HepG2 (cell line): ENCODE data around the gene TLE1. TPM values are rescaled to one million over a fixed set of nuclear protein-coding genes. Genes with fewer than 3 reads are reported as not detected.

Source experiments
- AHR ChIP-seq: IDR thresholded peaks from 2 replicates; pipeline ENCODE4 v1.6.1; 2018; ENCODE audit warnings: missing genetic modification reagents, missing compliant biosample characterization
- CCDC6 ChIP-seq: sonication (generic); formaldehyde crosslinking; IDR thresholded peaks from 2 replicates; pipeline ENCODE4 v1.8.1; 2022; ENCODE audit warnings: mild to moderate bottlenecking, missing genetic modification reagents, moderate library complexity
- DMTF1 ChIP-seq: sonication (generic); formaldehyde crosslinking; IDR thresholded peaks from 2 replicates; pipeline ENCODE4 v1.4.0; 2020; ENCODE audit warnings: mild to moderate bottlenecking, missing genetic modification reagents
- EP300 ChIP-seq, 3 experiments: sonication (generic) in 1 of 3; formaldehyde crosslinking in 1 of 3; IDR thresholded peaks; 2 replicates each; pipeline versions ENCODE4 v1.5.1 to v1.6.1; 2011 to 2020; ENCODE audit warnings: low read depth in 2 of 3, low read length in 2 of 3, borderline replicate concordance in 1 of 3, improper control_type of control experiment in 1 of 3, mild to moderate bottlenecking in 1 of 3, missing genetic modification reagents in 1 of 3, moderate library complexity in 1 of 3
- FOXA3 ChIP-seq: IDR thresholded peaks from 2 replicates; pipeline ENCODE4 v1.6.1; 2016; ENCODE audit warnings: missing genetic modification reagents, missing compliant biosample characterization
- HNRNPLL ChIP-seq: fragments of 200-400 bp; formaldehyde crosslinking; IDR thresholded peaks from 2 replicates; pipeline ENCODE4 v1.6.1; 2017; ENCODE audit warnings: mild to moderate bottlenecking, low read depth, low read length; ENCODE audit not compliant: poor library complexity, severe bottlenecking
- IRF1 ChIP-seq: sonication (generic); formaldehyde crosslinking; IDR thresholded peaks from 2 replicates; pipeline ENCODE4 v1.4.0; 2020; ENCODE audit warnings: low read depth, mild to moderate bottlenecking, missing genetic modification reagents
- NCOR1 ChIP-seq: fragments of 200-600 bp; sonication (generic); IDR thresholded peaks from 2 replicates; pipeline ENCODE4 v1.7.0; 2017; ENCODE audit warnings: antibody characterized with exemption, low read length, borderline replicate concordance
- SMC3 ChIP-seq: IDR thresholded peaks from 2 replicates; pipeline ENCODE4 v1.6.1; 2011; ENCODE audit warnings: low read length, improper control_type of control experiment
- SRSF4 ChIP-seq: fragments of 200-400 bp; formaldehyde crosslinking; IDR thresholded peaks from one replicate; pipeline ENCODE4 v1.6.1; 2018; ENCODE audit warnings: mild to moderate bottlenecking, low read depth, low read length, moderate library complexity; ENCODE audit not compliant: poor library complexity, severe bottlenecking
- TBX3 ChIP-seq: fragments of 450-650 bp; IDR thresholded peaks from 2 replicates; pipeline ENCODE4 v1.6.1; 2017; ENCODE audit warnings: antibody characterized with exemption, mild to moderate bottlenecking, inconsistent platforms, borderline replicate concordance
- ZFP91 ChIP-seq: sonication (generic); formaldehyde crosslinking; IDR thresholded peaks from 2 replicates; pipeline ENCODE4 v1.9.0; 2022; ENCODE audit warnings: missing genetic modification reagents, mild to moderate bottlenecking, borderline replicate concordance
- ZKSCAN5 ChIP-seq: sonication (generic); formaldehyde crosslinking; IDR thresholded peaks from 2 replicates; pipeline ENCODE4 v1.5.1; 2020; ENCODE audit warnings: mild to moderate bottlenecking, missing genetic modification reagents
- ZNF318 ChIP-seq: sonication (generic); formaldehyde crosslinking; IDR thresholded peaks from 2 replicates; pipeline ENCODE4 v1.4.0; 2020; ENCODE audit warnings: mild to moderate bottlenecking, missing genetic modification reagents
- ZNF598 ChIP-seq: sonication (generic); formaldehyde crosslinking; IDR thresholded peaks from 2 replicates; pipeline ENCODE4 v1.5.1; 2020; ENCODE audit warnings: mild to moderate bottlenecking, missing genetic modification reagents, borderline replicate concordance
- ZSCAN22 ChIP-seq: sonication (generic); formaldehyde crosslinking; IDR thresholded peaks from 2 replicates; pipeline ENCODE4 v1.4.0; 2020; ENCODE audit warnings: mild to moderate bottlenecking, missing genetic modification reagents
- polyA plus RNA-seq, 8 experiments: library from polyadenylated mRNA; depleted of rRNA in 3 of 8; stranded (reverse) in 7 of 8; unstranded in 1 of 8; fragments of >200 nt; fragmentation: Illumina TruSeq in 4 of 8; extraction: Trizol in 4 of 8; gene quantifications; 2 replicates each; pipeline versions ENCODE4 v1.2.1 to v1.2.3, GENCODE V29; 2011 to 2016; ENCODE audit warnings: low read depth in 4 of 8, missing spikeins in 1 of 8, mixed read lengths in 1 of 8; ENCODE audit not compliant: insufficient read depth in 1 of 8
- total RNA-seq, 5 experiments: library from RNA; depleted of rRNA; stranded (reverse); fragments of >200 nt; fragmentation: Illumina TruSeq; extraction: Trizol; gene quantifications; 2 replicates each; pipeline ENCODE4 v1.2.3, GENCODE V29; 2016; ENCODE audit warnings: low read depth in 1 of 5

Gene TLE1
- total and polyA plus RNA-seq, 2 of the 13 experiments (the other 11 are each of a cell fraction or from before 2014, with no cell fraction given): 35.9 to 109 TPM

- no peak for TF ChIP-seq IRF1 (CRISPR knock-in tag)
- no peak for TF ChIP-seq SRSF4
- peak; percentile 40; the same call in 1 of the 2 replicates for TF ChIP-seq FOXA3 (CRISPR knock-in tag)
- TF ChIP-seq EP300 (IDR thresholded peaks at IDR 0.05; ENCODE audit: low read depth in 2 of 2, low read length in 2 of 2): peak in 1 of 2 experiments; percentile 28; a peak in 1 of 4 replicates
- TF ChIP-seq EP300 (CRISPR knock-in tag; IDR thresholded peaks at IDR 0.05; ENCODE audit: borderline replicate concordance): no peak
- no peak for TF ChIP-seq AHR (CRISPR knock-in tag)
- TF ChIP-seq ZNF598: no peak
- TF ChIP-seq ZNF318 (CRISPR knock-in tag): no peak
- no peak for TF ChIP-seq SMC3
- no peak for TF ChIP-seq ZFP91 (CRISPR knock-in tag)
- TF ChIP-seq NCOR1: 0 out of 2 replicates have a peak, but pooled peaks have one; percentile 39
- TF ChIP-seq ZKSCAN5 (CRISPR knock-in tag): no peak
- no peak for TF ChIP-seq TBX3
- TF ChIP-seq CCDC6: no peak
- TF ChIP-seq DMTF1 (CRISPR knock-in tag): no peak
- no peak for TF ChIP-seq HNRNPLL
- TF ChIP-seq ZSCAN22 (CRISPR knock-in tag): no peak
These were observed 124.2 kb downstream of the TLE1 start (continued) for GRCh38 chr9:81565144-81565543.
